PC-9 (cell line): ENCODE data around the gene CLASP1. TPM values are rescaled to one million over a fixed set of nuclear protein-coding genes. Genes with fewer than 3 reads are reported as not detected.
A peak's percentile ranks its signal among the peaks of the same experiment; 100 is the strongest.
"Not testable (repeated sequence)": the region's sequence is repeated elsewhere in the genome, so short reads cannot be mapped to it uniquely, and the experiment has no call there.

Source experiments
- BruUV-seq: library from RNA; stranded (reverse); fragments of 400-500 nt; replicated peaks from 2 replicates; lab custom pipeline; 2021; lab: Mats Ljungman, UMichigan
- CTCF ChIA-PET: fragments of 300-600 bp; sonication (Branson Sonifier 250); formaldehyde crosslinking; loops from one replicate; lab custom pipeline; 2022; ENCODE audit warnings: antibody characterized with exemption; lab: Charles Lee
- POLR2A ChIA-PET: fragments of 300-600 bp; sonication (Branson Sonifier 250); formaldehyde crosslinking; loops from one replicate; lab custom pipeline; 2022; ENCODE audit warnings: antibody characterized with exemption; ENCODE audit not compliant: unreplicated experiment; lab: Charles Lee
- DNase-seq, 2 experiments: peaks; one replicate each; pipeline versions ENCODE4 v3.0.0 to v3.0.0-alpha.2; 2015 to 2022; ENCODE audit warnings: mixed read lengths in 1 of 2
- H2AFZ ChIP-seq: fragments of 200-600 bp; sonication (generic); 2 replicates; pipeline ENCODE4 v1.8.1; 2017; ENCODE audit warnings: antibody characterized with exemption
- H3F3A ChIP-seq: fragments of 200-600 bp; sonication (generic); 2 replicates; pipeline ENCODE4 v1.8.1; 2017; ENCODE audit warnings: antibody characterized with exemption, mild to moderate bottlenecking, low read depth; ENCODE audit not compliant: insufficient read depth
- H3K27ac ChIP-seq: fragments of 200-600 bp; sonication (generic); 2 replicates; pipeline ENCODE4 v1.6.1; 2016; ENCODE audit warnings: mixed run types
- H3K27me3 ChIP-seq: fragments of 200-600 bp; sonication (generic); 2 replicates; pipeline ENCODE4 v1.6.1; 2016; ENCODE audit warnings: low read depth, mixed run types; ENCODE audit not compliant: insufficient read depth
- H3K36me3 ChIP-seq: fragments of 200-600 bp; sonication (generic); 2 replicates; pipeline ENCODE4 v1.6.1; 2016; ENCODE audit warnings: low read depth, mixed run types
- H3K4me1 ChIP-seq: fragments of 200-600 bp; sonication (generic); replicated peaks from 2 replicates; pipeline ENCODE4 v1.6.1; 2016; ENCODE audit warnings: mixed run types; ENCODE audit not compliant: insufficient read depth
- H3K4me2 ChIP-seq: fragments of 200-600 bp; sonication (generic); 2 replicates; pipeline ENCODE4 v1.6.1; 2017; ENCODE audit warnings: mixed run types
- H3K4me3 ChIP-seq: fragments of 200-600 bp; sonication (generic); 2 replicates; pipeline ENCODE4 v1.6.1; 2016; ENCODE audit warnings: mixed run types
- H3K79me2 ChIP-seq: fragments of 200-600 bp; sonication (generic); 2 replicates; pipeline ENCODE4 v1.6.1; 2017; ENCODE audit warnings: low read depth, mixed run types
- H3K9me2 ChIP-seq: fragments of 200-600 bp; sonication (generic); 2 replicates; pipeline ENCODE4 v1.8.1; 2017; ENCODE audit warnings: mild to moderate bottlenecking; ENCODE audit not compliant: insufficient read depth
- H3K9me3 ChIP-seq: fragments of 200-600 bp; sonication (generic); 2 replicates; pipeline ENCODE4 v1.8.1; 2016; ENCODE audit warnings: low read depth; ENCODE audit not compliant: insufficient read depth
- H4K20me1 ChIP-seq: fragments of 200-600 bp; sonication (generic); 2 replicates; pipeline ENCODE4 v1.8.1; 2017; ENCODE audit not compliant: insufficient read depth
- EZH2 ChIP-seq: fragments of 200-600 bp; sonication (generic); IDR thresholded peaks from 2 replicates; pipeline ENCODE4 v1.8.0; 2017; ENCODE audit warnings: antibody characterized with exemption, low read depth
- intact Hi-C: fragments of 100-400 bp; cut with micrococcal nuclease; formaldehyde crosslinking; loops from one replicate; pipeline ENCODE4 v1.10.0; 2022; ENCODE audit not compliant: unreplicated experiment
- total RNA-seq: library from RNA; stranded (reverse); gene quantifications from 2 replicates; pipeline ENCODE4 v1.2.3, GENCODE V29; 2021
- TF ChIP-seq, protein P1 (sequence below): fragments of 200-600 bp; sonication (generic); conservative IDR thresholded peaks from 2 replicates; pipeline ENCODE4 v1.6.1; 2017; ENCODE audit warnings: mixed run types, antibody characterized with exemption, mild to moderate bottlenecking, moderate library complexity

CLASP1 gene
- total RNA-seq, 1 experiment from 2014 or later, result 61.8 TPM

DNA sequence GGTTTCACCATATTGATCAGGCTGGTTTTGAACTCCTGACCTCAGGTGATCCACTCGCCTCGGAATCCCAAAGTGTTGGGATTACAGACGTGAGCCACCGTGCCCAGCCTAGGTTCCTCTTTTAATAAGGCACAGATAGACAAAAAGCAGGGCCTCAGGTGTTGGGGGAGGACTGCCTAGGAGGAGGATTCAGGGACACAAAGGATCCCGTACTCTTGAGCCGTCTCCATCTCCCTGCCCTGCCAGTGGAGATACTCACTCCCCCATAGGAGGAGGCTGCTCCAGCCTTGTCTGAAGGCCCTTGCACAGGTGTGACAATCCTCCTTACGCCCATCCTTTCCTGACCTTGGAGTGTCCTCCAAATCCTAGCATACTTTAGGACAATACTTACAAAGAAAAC lies 332.3 kb downstream of the CLASP1 start:
- Histone ChIP-seq H2AFZ (no peak overlapping the region), H3K36me3 (no peaks in the 10 kb centered on the region), H3K4me2 (no peak overlapping the region), H3K4me1 (no peaks in the 10 kb centered on the region), H3K9me2 (no peaks in the 10 kb centered on the region), H3K27me3 (no peaks in the 10 kb centered on the region), H3K27ac (no peak overlapping the region), H3F3A (no peaks in the 10 kb centered on the region), H3K9me3 (no peaks in the 10 kb centered on the region), H3K79me2 (no peaks in the 10 kb centered on the region), H4K20me1 (no peaks in the 10 kb centered on the region), H3K4me3 (no peak overlapping the region)
- DNase-seq, result no peak
- intact Hi-C loops, result no loop called here
- no TSS peak for BruUV-seq
- TF ChIP-seq EZH2, result no peak
- TF ChIP-seq, protein P1, sequence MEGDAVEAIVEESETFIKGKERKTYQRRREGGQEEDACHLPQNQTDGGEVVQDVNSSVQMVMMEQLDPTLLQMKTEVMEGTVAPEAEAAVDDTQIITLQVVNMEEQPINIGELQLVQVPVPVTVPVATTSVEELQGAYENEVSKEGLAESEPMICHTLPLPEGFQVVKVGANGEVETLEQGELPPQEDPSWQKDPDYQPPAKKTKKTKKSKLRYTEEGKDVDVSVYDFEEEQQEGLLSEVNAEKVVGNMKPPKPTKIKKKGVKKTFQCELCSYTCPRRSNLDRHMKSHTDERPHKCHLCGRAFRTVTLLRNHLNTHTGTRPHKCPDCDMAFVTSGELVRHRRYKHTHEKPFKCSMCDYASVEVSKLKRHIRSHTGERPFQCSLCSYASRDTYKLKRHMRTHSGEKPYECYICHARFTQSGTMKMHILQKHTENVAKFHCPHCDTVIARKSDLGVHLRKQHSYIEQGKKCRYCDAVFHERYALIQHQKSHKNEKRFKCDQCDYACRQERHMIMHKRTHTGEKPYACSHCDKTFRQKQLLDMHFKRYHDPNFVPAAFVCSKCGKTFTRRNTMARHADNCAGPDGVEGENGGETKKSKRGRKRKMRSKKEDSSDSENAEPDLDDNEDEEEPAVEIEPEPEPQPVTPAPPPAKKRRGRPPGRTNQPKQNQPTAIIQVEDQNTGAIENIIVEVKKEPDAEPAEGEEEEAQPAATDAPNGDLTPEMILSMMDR, result no peak
- POLR2A ChIA-PET, result no interaction called here
- CTCF ChIA-PET, result no interaction called here

DNA sequence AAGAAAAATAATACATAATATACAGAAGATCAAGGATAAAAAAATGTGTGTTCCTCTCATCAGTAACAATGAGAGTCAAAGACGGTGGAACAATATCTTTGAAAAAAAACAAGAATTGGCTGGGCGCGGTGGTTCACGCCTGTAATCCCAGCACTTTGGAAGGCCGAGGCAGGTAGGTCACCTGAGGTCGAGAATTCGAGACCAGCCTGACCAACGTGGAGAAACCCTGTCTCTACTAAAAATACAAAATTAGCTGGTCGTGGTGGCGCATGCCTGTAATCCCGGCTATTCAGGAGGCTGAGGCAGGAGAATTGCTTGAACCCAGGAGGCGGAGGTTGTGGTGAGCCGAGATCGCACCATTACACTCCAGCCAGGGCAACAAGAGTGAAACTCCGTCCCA lies 335.6 kb downstream of the CLASP1 start:
- BruUV-seq, H3K36me3 ChIP-seq, DNase-seq, intact Hi-C loops, H3K27me3 ChIP-seq, H3K79me2 ChIP-seq, H3K4me2 ChIP-seq, H3F3A ChIP-seq, POLR2A ChIA-PET, H4K20me1 ChIP-seq, H3K9me2 ChIP-seq, H2AFZ ChIP-seq, H3K27ac ChIP-seq, H3K4me3 ChIP-seq, H3K9me3 ChIP-seq, H3K4me1 ChIP-seq, CTCF ChIA-PET: not testable (repeated sequence)

DNA sequence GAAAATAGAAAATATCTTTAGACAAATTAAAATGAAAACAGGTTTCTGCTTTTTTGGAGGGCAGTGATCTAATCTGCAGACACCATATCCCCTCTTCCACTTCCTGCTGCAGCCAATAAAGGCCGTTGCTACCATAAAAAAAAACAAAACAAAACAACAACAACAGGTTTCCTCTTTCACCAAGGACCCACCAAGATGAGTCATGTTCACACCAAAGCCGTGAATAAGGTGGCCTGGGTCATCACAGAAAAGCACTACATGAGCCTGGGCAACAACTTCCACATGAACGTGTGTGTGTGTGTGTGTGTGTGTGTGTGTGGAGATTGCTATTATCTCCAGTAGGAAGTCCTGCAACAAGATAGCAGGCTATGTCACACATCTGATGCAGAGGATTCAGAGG lies 339.5 kb downstream of the CLASP1 start:
- Histone ChIP-seq H3K4me3 (no peak overlapping the region), H3K36me3 (no peaks in the 10 kb centered on the region), H3F3A (no peaks in the 10 kb centered on the region), H3K27me3 (no peaks in the 10 kb centered on the region), H3K79me2 (no peaks in the 10 kb centered on the region), H3K27ac (no peak overlapping the region), H2AFZ (no peak overlapping the region), H3K4me2 (no peak overlapping the region), H4K20me1 (no peaks in the 10 kb centered on the region), H3K9me2 (no peaks in the 10 kb centered on the region), H3K9me3 (no peaks in the 10 kb centered on the region), H3K4me1 (peaks cover 10% of the 10 kb centered on the region)
- BruUV-seq, result no TSS peak
- TF ChIP-seq, protein P1, result no peak
- TF ChIP-seq EZH2, result no peak
- CTCF ChIA-PET, result no interaction called here
- DNase-seq, result peak; percentile 27 to 79
- intact Hi-C loops, result no loop called here
- POLR2A ChIA-PET, result no interaction called here

DNA sequence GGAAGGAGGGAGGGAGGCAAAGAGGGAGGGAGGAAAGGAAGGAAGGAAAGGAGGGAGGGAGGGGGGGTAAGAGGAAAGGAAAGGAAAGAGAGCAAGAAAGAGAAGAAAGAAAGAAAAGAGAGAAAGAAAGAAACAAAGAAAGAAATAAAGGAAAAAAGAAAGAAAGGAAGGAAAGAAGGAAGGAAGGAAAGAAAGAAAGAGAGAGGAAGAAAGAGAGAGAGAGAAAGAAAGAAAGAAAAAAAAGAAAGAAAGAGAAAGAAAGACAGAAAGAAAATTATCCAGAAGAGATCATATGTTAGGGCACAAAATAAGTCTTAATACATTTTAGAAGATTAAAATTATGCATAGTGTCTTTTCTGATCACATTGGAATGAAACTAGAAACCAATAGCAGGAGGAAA lies 339.9 kb downstream of the CLASP1 start:
- ChIA-PET POLR2A (no interaction called here), CTCF (no interaction called here)
- H3K4me2 ChIP-seq, result no peak overlapping the region
- no peaks in the 10 kb centered on the region for H4K20me1 ChIP-seq
- no peaks in the 10 kb centered on the region for H3K36me3 ChIP-seq
- intact Hi-C loops, result no loop called here
- H3K79me2 ChIP-seq, result no peaks in the 10 kb centered on the region
- H3F3A ChIP-seq, result no peaks in the 10 kb centered on the region
- no peak overlapping the region for H2AFZ ChIP-seq
- H3K27ac ChIP-seq, result no peak overlapping the region
- TF ChIP-seq, protein P1, result no peak
- BruUV-seq, result no TSS peak
- H3K27me3 ChIP-seq, result no peaks in the 10 kb centered on the region
- DNase-seq, result no peak
- H3K9me3 ChIP-seq, result no peaks in the 10 kb centered on the region
- no peak overlapping the region for H3K4me3 ChIP-seq
- H3K9me2 ChIP-seq, result no peaks in the 10 kb centered on the region
- peaks cover 10% of the 10 kb centered on the region for H3K4me1 ChIP-seq
